ENCODE results near the gene CRYGB. TPM values are rescaled to one million over a fixed set of nuclear protein-coding genes. Genes with fewer than 3 reads are reported as not detected.
A peak's percentile ranks its signal among the peaks of the same experiment; 100 is the strongest.
"Not testable (repeated sequence)": the region's sequence is repeated elsewhere in the genome, so short reads cannot be mapped to it uniquely, and the experiment has no call there.

The CRYGB gene
- total RNA-seq, 1 experiment from 2014 or later = 0.87 TPM

GRCh38 chr2:208142925-208143799 is 2.8 kb downstream of the CRYGB start:
- ChIA-PET POLR2A (interaction anchor here (0.6 kb wide), 1 partner anchor 25 kb away, joined by 6 read pairs; no protein-coding TSS in a partner anchor), CTCF (interaction anchor here (0.7 to 2.7 kb wide), 6 partner anchors 19 to 111 kb away, joined by 3 to 12 read pairs (median 5); partner anchors contain the start of genes CRYGD and IDH1)
- Mint-ChIP-seq H3K4me1 (peaks cover 37% of the 10 kb centered on the region), H3K9me3 (peaks cover 21% of the 10 kb centered on the region), H3K36me3 (peaks cover 18% of the 10 kb centered on the region), H3K27ac (peak overlapping the region; percentile 90), H3K27me3 (ENCODE audit: low read depth) (no peaks in the 10 kb centered on the region; the same call in 1 of the 2 replicates), H3K4me3 (no peak overlapping the region)
- ATAC-seq (peak; percentile 68), DNase-seq (ENCODE audit: low spot score) (no peak)
- TF ChIP-seq GABPB1 (CRISPR knock-in tag; IDR thresholded peaks at IDR 0.05) = peak; percentile 45; the same call in 1 of the 2 replicates
- TF ChIP-seq NFE2L1 (CRISPR knock-in tag; IDR thresholded peaks at IDR 0.05) = peak; percentile 52
- TF ChIP-seq E2F4 (CRISPR knock-in tag; IDR thresholded peaks at IDR 0.05; ENCODE audit: borderline replicate concordance, low read depth) = no peak
- no peak for TF ChIP-seq NFATC4 (CRISPR knock-in tag; IDR thresholded peaks at IDR 0.05)
- no peak for TF ChIP-seq NFYB (CRISPR knock-in tag; conservative IDR thresholded peaks at IDR 0.05; ENCODE audit: low read depth)
- TF ChIP-seq ZNF512 (CRISPR knock-in tag; IDR thresholded peaks at IDR 0.05; ENCODE audit: borderline replicate concordance) = no peak

GRCh38 chr2:208142240-208142924 is 3.6 kb downstream of the CRYGB start:
- Mint-ChIP-seq H3K27me3 (ENCODE audit: low read depth) (peaks cover 3% of the 10 kb centered on the region; the same call in 1 of the 2 replicates), H3K27ac (peak overlapping the region; percentile 90), H3K4me3 (no peak overlapping the region; the same call in 1 of the 2 replicates), H3K36me3 (peaks cover 26% of the 10 kb centered on the region), H3K9me3 (peaks cover 28% of the 10 kb centered on the region), H3K4me1 (peaks cover 31% of the 10 kb centered on the region)
- CTCF ChIA-PET = interaction anchor here (0.7 to 2.7 kb wide), 5 partner anchors 18 to 112 kb away, joined by 3 to 12 read pairs (median 6); partner anchors contain the start of genes CRYGD and IDH1
- DNase-seq (ENCODE audit: low spot score) (no peak), ATAC-seq (no peak; the same call in 1 of the 2 replicates)
- TF ChIP-seq ZNF281 (CRISPR knock-in tag; IDR thresholded peaks at IDR 0.05) = no peak
- no peak for TF ChIP-seq HMGA2 (CRISPR knock-in tag; IDR thresholded peaks at IDR 0.05)
- no peak for TF ChIP-seq NFATC4 (CRISPR knock-in tag; IDR thresholded peaks at IDR 0.05)
- no peak for TF ChIP-seq ELF4 (CRISPR knock-in tag; IDR thresholded peaks at IDR 0.05; ENCODE audit: low read depth)
- TF ChIP-seq CTCF (IDR thresholded peaks at IDR 0.05) = no peak
- POLR2A ChIA-PET = no interaction called here

GRCh38 chr2:208139447-208139846 is 6.5 kb downstream of the CRYGB start:
- Mint-ChIP-seq H3K27me3 (ENCODE audit: low read depth) (peaks cover 3% of the 10 kb centered on the region; the same call in 1 of the 2 replicates), H3K4me3 (no peak overlapping the region), H3K36me3 (peaks cover 29% of the 10 kb centered on the region), H3K9me3 (peaks cover 31% of the 10 kb centered on the region), H3K27ac (no peak overlapping the region), H3K4me1 (peaks cover 29% of the 10 kb centered on the region)
- TF ChIP-seq ZMAT4 (CRISPR knock-in tag; IDR thresholded peaks at IDR 0.05) (no peak), OVOL2 (CRISPR knock-in tag; IDR thresholded peaks at IDR 0.05; ENCODE audit: borderline replicate concordance) (no peak), TCF7 (CRISPR knock-in tag; IDR thresholded peaks at IDR 0.05; ENCODE audit: low read depth) (no peak), FOXP4 (CRISPR knock-in tag; IDR thresholded peaks at IDR 0.05) (no peak), SMAD4 (CRISPR knock-in tag; IDR thresholded peaks at IDR 0.05) (no peak)
- ATAC-seq (no peak), DNase-seq (ENCODE audit: low spot score) (no peak)
- ChIA-PET CTCF (no interaction called here), POLR2A (no interaction called here)

GRCh38 chr2:208138334-208138733 is 7.6 kb downstream of the CRYGB start:
- peaks cover 29% of the 10 kb centered on the region for H3K36me3 Mint-ChIP-seq
- POLR2A ChIA-PET; H3K27me3 Mint-ChIP-seq (ENCODE audit: low read depth); H3K27ac Mint-ChIP-seq; CTCF ChIA-PET; ATAC-seq; DNase-seq (ENCODE audit: low spot score); H3K4me3 Mint-ChIP-seq: not testable (repeated sequence)
- peaks cover 23% of the 10 kb centered on the region for H3K4me1 Mint-ChIP-seq
- peaks cover 31% of the 10 kb centered on the region for H3K9me3 Mint-ChIP-seq
